ACC112 (cell line): Measurements from ENCODE around the gene TMEM239.

ENCODE experiments used
- H2AFZ ChIP-seq: fragments of 200-600 bp; sonication (generic); one replicate; pipeline ENCODE4 v1.6.0; 2017; ENCODE audit warnings: antibody characterized with exemption, low read length; ENCODE audit not compliant: unreplicated experiment
- H3K27ac ChIP-seq: fragments of 200-600 bp; sonication (generic); 2 replicates; pipeline ENCODE4 v1.5.1; 2014; ENCODE audit warnings: low read depth, mild to moderate bottlenecking, antibody characterized with exemption, low read length, moderate library complexity
- H3K27me3 ChIP-seq: fragments of 200-600 bp; sonication (generic); 2 replicates; pipeline ENCODE4 v1.6.1; 2014; ENCODE audit warnings: mild to moderate bottlenecking, antibody characterized with exemption, low read length, moderate library complexity, mixed read lengths; ENCODE audit not compliant: insufficient read depth
- H3K36me3 ChIP-seq: fragments of 200-600 bp; sonication (generic); 2 replicates; pipeline ENCODE4 v1.6.1; 2016; ENCODE audit warnings: mild to moderate bottlenecking, antibody characterized with exemption, low read length, moderate library complexity, mixed read lengths; ENCODE audit not compliant: insufficient read depth
- H3K4me1 ChIP-seq: fragments of 200-600 bp; sonication (generic); one replicate; pipeline ENCODE4 v1.6.1; 2016; ENCODE audit warnings: low read length, mixed read lengths; ENCODE audit not compliant: insufficient read depth, unreplicated experiment, control insufficient read depth
- H3K4me3 ChIP-seq: fragments of 200-600 bp; sonication (generic); 2 replicates; pipeline ENCODE4 v1.5.1; 2014; ENCODE audit warnings: mild to moderate bottlenecking, low read depth, low read length
- H3K79me2 ChIP-seq: fragments of 200-600 bp; sonication (generic); one replicate; pipeline ENCODE4 v1.6.0; 2016; ENCODE audit warnings: low read length; ENCODE audit not compliant: control insufficient read depth, unreplicated experiment, insufficient read depth

Gene TMEM239

GRCh38 chr20:2837221-2837960, 21.2 kb downstream of the TMEM239 start:
- peaks cover 25% of the 10 kb centered on the region for H3K79me2 ChIP-seq
- H2AFZ ChIP-seq = no peak overlapping the region
- H3K4me3 ChIP-seq = no peak overlapping the region
- H3K36me3 ChIP-seq = peaks cover 27% of the 10 kb centered on the region; the same call in 1 of the 2 replicates
- H3K27me3 ChIP-seq = no peaks in the 10 kb centered on the region
- H3K4me1 ChIP-seq = peaks cover 14% of the 10 kb centered on the region
- H3K27ac ChIP-seq = no peak overlapping the region

DNA sequence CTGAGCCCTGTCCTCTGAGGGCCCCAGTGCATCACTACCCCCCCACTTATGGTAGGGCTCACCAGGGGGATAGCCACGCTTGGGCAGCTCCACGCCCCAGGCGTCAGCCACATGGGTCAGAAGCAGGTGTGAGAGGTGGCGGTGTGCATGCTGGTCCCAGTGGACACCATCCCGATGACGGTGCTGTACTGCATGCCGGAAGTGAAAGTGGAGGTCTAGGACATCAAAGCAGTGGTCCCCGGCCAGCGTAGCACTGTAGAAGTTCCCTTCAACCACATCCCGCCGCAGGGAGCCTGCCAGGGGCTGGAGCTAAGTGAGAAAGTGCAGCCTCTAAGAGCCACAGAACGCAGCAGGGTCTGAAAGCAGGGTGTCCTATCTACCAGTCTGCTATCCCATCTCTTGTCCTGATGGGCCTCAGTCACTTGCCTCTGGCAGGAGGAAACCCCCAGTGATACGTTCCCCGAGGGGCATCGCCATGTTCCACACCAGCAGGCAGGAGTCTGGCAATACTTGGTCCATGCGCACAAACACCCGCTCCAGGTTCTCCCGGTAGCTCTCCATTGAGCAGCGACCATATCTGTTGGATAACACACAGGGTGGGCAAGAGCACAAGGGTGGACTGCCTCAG, 22.1 kb downstream of the TMEM239 start:
- peaks cover 8% of the 10 kb centered on the region for H3K4me1 ChIP-seq
- peaks cover 29% of the 10 kb centered on the region for H3K79me2 ChIP-seq
- no peak overlapping the region for H2AFZ ChIP-seq
- H3K4me3 ChIP-seq = no peak overlapping the region
- H3K27me3 ChIP-seq = no peaks in the 10 kb centered on the region
- peaks cover 27% of the 10 kb centered on the region; the same call in 1 of the 2 replicates for H3K36me3 ChIP-seq
- H3K27ac ChIP-seq = no peak overlapping the region

GRCh38 chr20:2838847-2839671, 22.9 kb downstream of the TMEM239 start:
- H3K79me2 ChIP-seq = peaks cover 29% of the 10 kb centered on the region
- peaks cover 27% of the 10 kb centered on the region; the same call in 1 of the 2 replicates for H3K36me3 ChIP-seq
- no peaks in the 10 kb centered on the region for H3K27me3 ChIP-seq
- peak overlapping the region; percentile 64 for H2AFZ ChIP-seq
- no peak overlapping the region for H3K27ac ChIP-seq
- H3K4me1 ChIP-seq = peaks cover 8% of the 10 kb centered on the region
- peak overlapping the region; percentile 85 for H3K4me3 ChIP-seq

- Histone ChIP-seq H3K27me3 (no peaks in the 10 kb centered on the region), H3K79me2 (peaks cover 29% of the 10 kb centered on the region), H2AFZ (peak overlapping the region; percentile 64), H3K4me3 (peak overlapping the region; percentile 85), H3K4me1 (peaks cover 8% of the 10 kb centered on the region), H3K27ac (peak overlapping the region; percentile 69; the same call in 1 of the 2 replicates), H3K36me3 (peaks cover 31% of the 10 kb centered on the region)
Measured at GRCh38 chr20:2839732-2840137, 23.6 kb downstream of the TMEM239 start.

DNA sequence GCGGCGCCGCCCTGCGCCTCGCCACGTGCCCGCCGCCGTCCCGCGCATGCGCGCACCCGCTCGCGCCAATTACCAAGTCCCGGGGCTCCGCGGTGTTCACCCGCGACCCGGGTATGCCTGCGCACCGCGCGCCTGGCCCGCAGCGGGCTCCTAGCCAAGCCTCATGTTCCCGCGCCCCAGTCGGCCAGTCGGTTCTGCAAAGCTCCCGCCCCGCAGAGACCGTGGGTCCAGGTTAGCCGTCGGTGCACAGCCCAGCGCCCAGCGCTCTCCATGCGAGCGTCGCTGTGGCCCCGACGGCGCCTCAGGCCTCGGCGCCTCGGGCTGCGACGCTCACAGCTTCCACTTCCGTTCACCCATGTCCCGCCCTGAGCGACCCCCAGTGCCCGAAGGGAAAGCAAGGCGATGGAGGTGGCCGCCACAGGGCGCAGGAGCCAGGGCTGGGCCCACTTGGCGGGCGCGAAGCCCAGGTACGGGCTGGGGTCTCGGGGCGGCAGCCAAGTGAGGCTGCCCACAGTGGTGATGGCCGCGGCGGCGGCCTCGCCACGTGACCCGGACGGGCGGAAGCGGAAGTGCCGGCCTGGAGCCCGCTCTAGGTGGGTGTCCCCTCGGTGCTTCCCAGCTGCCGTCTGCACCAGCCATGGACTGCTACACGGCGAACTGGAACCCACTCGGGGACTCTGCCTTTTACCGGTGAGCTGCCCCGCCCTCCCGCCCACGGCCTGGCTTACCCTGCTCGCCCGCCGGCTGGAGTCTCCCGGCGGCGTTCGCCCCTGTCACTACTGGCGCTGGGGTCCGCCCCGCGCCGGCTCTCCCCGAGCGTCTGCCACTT, 24.2 kb downstream of the TMEM239 start, which contains the start of the genes PCED1A and VPS16:
PCED1A (minus strand) TSS at position 518 of the 829 bp plus-strand sequence. CDS start 743 bp downstream, outside the sequence.
VPS16 (plus strand) TSS at position 608 of the 829 bp plus-strand sequence; CDS start at position 638, 30 bp downstream.
- Histone ChIP-seq H3K27ac (peak within 1 kb of the TSS; percentile 69), H3K79me2 (peaks cover 29% of the 10 kb centered on the region), H3K27me3 (no peaks in the 10 kb centered on the region), H3K4me1 (peaks cover 8% of the 10 kb centered on the region), H3K36me3 (peaks cover 31% of the 10 kb centered on the region), H3K4me3 (peak within 1 kb of the TSS; percentile 85), H2AFZ (peak within 1 kb of the TSS; percentile 89)

DNA sequence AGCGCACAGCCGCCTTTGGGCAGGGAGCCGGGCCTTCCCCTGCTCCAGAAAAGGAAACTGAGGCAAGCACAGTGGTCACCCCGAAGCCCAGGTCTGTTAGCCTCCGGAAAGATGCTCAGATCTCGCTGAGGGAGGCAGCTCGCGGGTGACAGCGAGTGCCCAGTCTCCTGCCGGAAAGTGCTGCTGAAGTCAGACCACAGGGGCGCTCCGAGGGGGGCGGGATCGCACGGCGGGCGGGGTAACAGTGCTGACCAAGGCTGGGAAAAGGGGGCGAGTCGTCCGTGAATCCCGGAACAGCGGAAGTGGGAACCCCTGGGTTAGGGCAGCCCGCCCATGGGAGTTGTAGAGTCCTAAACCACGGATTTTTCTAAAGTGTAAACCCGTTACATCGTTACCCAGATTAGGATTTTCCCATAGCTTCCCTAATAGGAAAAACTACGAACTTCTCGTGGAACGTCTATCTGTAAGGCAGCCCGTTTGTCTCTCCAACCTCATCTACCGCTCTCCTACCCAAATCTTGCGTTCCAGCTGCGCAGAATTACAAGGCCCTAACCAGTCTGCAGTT, 24.9 kb downstream of the TMEM239 start:
- Histone ChIP-seq H3K79me2 (peaks cover 29% of the 10 kb centered on the region), H2AFZ (peak overlapping the region; percentile 76), H3K27ac (peak overlapping the region; percentile 62)

DNA sequence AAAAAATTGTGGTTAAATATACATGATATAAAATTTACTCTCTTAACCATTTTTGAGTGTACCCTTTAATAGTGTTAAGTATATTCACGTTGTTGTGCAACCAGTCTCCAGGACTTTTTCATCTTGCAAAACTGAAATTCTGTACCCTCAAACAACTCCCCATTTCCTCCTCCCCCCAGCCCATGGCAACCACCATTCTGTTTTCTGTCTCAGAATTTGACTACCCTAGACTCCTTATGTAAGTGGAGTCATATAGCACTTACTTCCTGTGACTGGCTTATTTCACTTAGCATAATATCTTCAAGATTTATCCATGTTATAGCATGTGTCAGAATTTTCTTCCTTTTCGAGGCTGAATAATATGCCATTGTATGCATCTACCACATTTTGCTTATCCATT, 29.4 kb downstream of the TMEM239 start:
- peaks cover 8% of the 10 kb centered on the region for H3K36me3 ChIP-seq
- H3K4me1 ChIP-seq = no peaks in the 10 kb centered on the region
- H3K79me2 ChIP-seq = peaks cover 22% of the 10 kb centered on the region
- H3K27ac ChIP-seq = no peak overlapping the region
- no peaks in the 10 kb centered on the region for H3K27me3 ChIP-seq
- H2AFZ ChIP-seq = no peak overlapping the region
- no peak overlapping the region for H3K4me3 ChIP-seq

More for the DNA sequence above, 24.9 kb downstream of the TMEM239 start:
- Histone ChIP-seq H3K36me3 (peaks cover 28% of the 10 kb centered on the region), H3K4me3 (peak overlapping the region; percentile 85), H3K4me1 (peaks cover 8% of the 10 kb centered on the region), H3K27me3 (no peaks in the 10 kb centered on the region)

DNA sequence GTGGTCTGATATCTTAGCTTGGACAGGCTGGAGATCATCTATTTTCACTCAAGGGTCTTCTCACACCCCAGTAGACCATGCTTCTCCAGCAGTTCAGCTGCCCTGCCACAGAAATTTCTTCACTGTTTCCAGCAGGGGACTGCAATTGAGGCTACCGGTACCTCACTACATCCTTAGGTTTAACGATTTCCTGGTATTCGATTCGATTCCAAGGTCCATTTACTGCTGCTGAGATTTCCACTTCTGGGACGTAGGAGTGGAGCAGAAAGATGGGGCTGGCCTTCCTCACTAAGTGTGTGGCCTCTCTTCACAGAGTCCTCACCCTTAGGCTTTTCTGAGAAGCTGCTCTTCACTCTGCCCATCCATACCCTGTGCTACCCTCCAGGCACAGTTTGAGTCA, 30.5 kb downstream of the TMEM239 start:
- Histone ChIP-seq H3K79me2 (peaks cover 15% of the 10 kb centered on the region), H3K27me3 (no peaks in the 10 kb centered on the region), H3K4me1 (peaks cover under 1% of the 10 kb centered on the region), H3K4me3 (no peak overlapping the region), H2AFZ (no peak overlapping the region), H3K27ac (no peak overlapping the region), H3K36me3 (peaks cover 8% of the 10 kb centered on the region)

DNA sequence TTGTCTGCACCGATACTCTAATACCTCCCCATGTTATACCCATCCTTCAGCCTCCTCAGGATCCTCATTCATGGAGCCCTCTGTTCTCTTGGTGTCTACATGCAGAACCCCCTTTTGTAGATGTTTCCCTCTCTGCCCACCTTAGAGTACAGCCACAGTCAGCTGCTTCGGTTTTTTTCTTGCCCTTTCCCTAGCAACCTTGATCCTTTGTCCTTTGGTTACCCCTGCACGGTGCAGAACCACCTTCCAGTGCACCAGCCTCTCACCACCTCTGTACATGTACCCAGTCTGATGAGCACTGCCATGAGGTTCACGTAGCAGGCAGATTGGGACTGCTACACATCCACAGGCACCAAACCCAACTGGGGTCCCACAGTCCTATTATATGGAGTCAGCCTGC, 31.6 kb downstream of the TMEM239 start:
- no peak overlapping the region for H3K4me3 ChIP-seq
- peaks cover 7% of the 10 kb centered on the region for H3K79me2 ChIP-seq
- no peak overlapping the region for H2AFZ ChIP-seq
- no peaks in the 10 kb centered on the region for H3K27me3 ChIP-seq
- no peak overlapping the region for H3K27ac ChIP-seq
- peaks cover 7% of the 10 kb centered on the region for H3K4me1 ChIP-seq
- peaks cover 8% of the 10 kb centered on the region for H3K36me3 ChIP-seq
